HepG2 (cell line): ENCODE measurements around the gene PPP1R27. TPM values are rescaled to one million over a fixed set of nuclear protein-coding genes. Genes with fewer than 3 reads are reported as not detected.

Source experiments
- BRD4 ChIP-seq: sonication (generic); formaldehyde crosslinking; IDR thresholded peaks from 2 replicates; pipeline ENCODE4 v1.4.0; 2020; ENCODE audit warnings: missing genetic modification reagents
- CREM ChIP-seq, 2 experiments: sonication (generic) in 1 of 2; formaldehyde crosslinking in 1 of 2; IDR thresholded peaks; 2 replicates each; pipeline versions ENCODE4 v1.4.0 to v1.6.1; 2016 to 2020; ENCODE audit warnings: antibody characterized with exemption in 1 of 2, mild to moderate bottlenecking in 1 of 2, missing genetic modification reagents in 1 of 2
- KLF6 ChIP-seq: IDR thresholded peaks from 2 replicates; pipeline ENCODE4 v1.8.0; 2016; ENCODE audit warnings: missing biosample characterization, missing genetic modification reagents
- polyA plus RNA-seq, 8 experiments: library from polyadenylated mRNA; depleted of rRNA in 3 of 8; stranded (reverse) in 7 of 8; unstranded in 1 of 8; fragments of >200 nt; fragmentation: Illumina TruSeq in 4 of 8; extraction: Trizol in 4 of 8; gene quantifications; 2 replicates each; pipeline versions ENCODE4 v1.2.1 to v1.2.3, GENCODE V29; 2011 to 2016; ENCODE audit warnings: low read depth in 4 of 8, missing spikeins in 1 of 8, mixed read lengths in 1 of 8; ENCODE audit not compliant: insufficient read depth in 1 of 8
- total RNA-seq, 5 experiments: library from RNA; depleted of rRNA; stranded (reverse); fragments of >200 nt; fragmentation: Illumina TruSeq; extraction: Trizol; gene quantifications; 2 replicates each; pipeline ENCODE4 v1.2.3, GENCODE V29; 2016; ENCODE audit warnings: low read depth in 1 of 5
- TF ChIP-seq, protein P1 (sequence below): IDR thresholded peaks from 2 replicates; pipeline ENCODE4 v1.6.1; 2016
- TF ChIP-seq, protein P2 (sequence below): sonication (generic); formaldehyde crosslinking; IDR thresholded peaks from 2 replicates; pipeline ENCODE4 v1.8.1; 2023; ENCODE audit warnings: mild to moderate bottlenecking, missing genetic modification reagents

PPP1R27 gene
- total and polyA plus RNA-seq, 2 of the 13 experiments (the other 11 are each of a cell fraction or from before 2014, with no cell fraction given) = 0.17 to 1.00 TPM

DNA sequence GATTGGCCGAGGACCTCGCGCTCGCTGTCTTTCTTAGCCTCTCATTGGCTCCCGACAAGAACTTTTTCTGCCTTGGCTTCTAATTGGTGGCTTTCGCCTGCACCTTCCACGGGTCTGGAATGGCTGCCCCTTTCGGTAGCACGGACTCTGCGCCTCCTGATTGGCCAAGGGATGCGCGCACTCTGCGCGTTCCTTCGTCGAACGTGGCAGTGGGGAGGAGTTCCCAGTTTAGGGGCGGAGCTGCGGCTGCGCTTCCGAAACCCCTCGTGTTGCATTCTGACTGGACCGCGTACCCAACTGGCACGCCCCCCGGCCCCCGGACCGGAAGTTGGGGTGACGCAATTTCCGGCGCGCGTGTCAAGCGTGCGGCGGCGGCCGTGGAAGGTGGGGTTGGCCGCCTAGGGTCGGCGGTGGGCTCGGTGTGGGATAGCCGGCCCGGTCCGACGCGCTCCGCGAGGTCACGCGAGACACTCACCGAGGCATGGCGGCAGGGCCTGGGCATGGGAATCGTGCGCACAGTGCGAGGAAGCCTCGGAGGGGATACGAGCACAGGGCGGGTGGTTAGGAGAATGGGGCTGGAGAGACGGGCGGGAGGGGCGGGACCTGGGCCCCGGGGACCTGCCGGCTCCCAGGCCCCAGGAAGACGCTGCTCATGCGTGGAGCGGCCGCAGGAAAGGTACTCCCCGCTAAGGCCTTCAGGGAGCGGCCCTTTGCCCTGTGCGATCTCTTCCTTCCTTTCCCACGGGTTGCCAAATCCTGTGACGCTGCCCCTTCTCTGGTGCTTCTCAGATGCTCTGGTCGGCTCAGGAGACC, 26.1 kb upstream of the PPP1R27 start (continued):
- peak; percentile 95 for TF ChIP-seq CREM (IDR thresholded peaks at IDR 0.05)
- peak; percentile 69 for TF ChIP-seq CREM (CRISPR knock-in tag; IDR thresholded peaks at IDR 0.05)
- peak; percentile 93; the same call in 1 of the 2 replicates for TF ChIP-seq KLF6 (CRISPR knock-in tag)
- TF ChIP-seq, protein P1, sequence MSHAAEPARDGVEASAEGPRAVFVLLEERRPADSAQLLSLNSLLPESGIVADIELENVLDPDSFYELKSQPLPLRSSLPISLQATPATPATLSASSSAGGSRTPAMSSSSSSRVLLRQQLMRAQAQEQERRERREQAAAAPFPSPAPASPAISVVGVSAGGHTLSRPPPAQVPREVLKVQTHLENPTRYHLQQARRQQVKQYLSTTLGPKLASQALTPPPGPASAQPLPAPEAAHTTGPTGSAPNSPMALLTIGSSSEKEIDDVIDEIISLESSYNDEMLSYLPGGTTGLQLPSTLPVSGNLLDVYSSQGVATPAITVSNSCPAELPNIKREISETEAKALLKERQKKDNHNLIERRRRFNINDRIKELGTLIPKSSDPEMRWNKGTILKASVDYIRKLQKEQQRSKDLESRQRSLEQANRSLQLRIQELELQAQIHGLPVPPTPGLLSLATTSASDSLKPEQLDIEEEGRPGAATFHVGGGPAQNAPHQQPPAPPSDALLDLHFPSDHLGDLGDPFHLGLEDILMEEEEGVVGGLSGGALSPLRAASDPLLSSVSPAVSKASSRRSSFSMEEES (CRISPR knock-in tag) = peak; percentile 83
- TF ChIP-seq BRD4 (CRISPR knock-in tag) = peak; percentile 99
- TF ChIP-seq, protein P2, sequence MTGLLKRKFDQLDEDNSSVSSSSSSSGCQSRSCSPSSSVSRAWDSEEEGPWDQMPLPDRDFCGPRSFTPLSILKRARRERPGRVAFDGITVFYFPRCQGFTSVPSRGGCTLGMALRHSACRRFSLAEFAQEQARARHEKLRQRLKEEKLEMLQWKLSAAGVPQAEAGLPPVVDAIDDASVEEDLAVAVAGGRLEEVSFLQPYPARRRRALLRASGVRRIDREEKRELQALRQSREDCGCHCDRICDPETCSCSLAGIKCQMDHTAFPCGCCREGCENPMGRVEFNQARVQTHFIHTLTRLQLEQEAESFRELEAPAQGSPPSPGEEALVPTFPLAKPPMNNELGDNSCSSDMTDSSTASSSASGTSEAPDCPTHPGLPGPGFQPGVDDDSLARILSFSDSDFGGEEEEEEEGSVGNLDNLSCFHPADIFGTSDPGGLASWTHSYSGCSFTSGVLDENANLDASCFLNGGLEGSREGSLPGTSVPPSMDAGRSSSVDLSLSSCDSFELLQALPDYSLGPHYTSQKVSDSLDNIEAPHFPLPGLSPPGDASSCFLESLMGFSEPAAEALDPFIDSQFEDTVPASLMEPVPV (CRISPR knock-in tag) = no peak
